ENCODE results near the gene WDR33. TPM values are rescaled to one million over a fixed set of nuclear protein-coding genes. Genes with fewer than 3 reads are reported as not detected.

Gene WDR33
- polyA plus RNA-seq, 1 donor = 41.5 TPM

Other genes with a start within 250 kb of the WDR33 start
- 1.5 TPM for gene GPR17, start 165.0 kb downstream of the WDR33 start, polyA plus RNA-seq
- gene LIMS2, start 135.6 kb downstream of the WDR33 start, polyA plus RNA-seq = 25.0 TPM
- not detected for gene SFT2D3, start 109.7 kb downstream of the WDR33 start, polyA plus RNA-seq
- 28.0 TPM for gene POLR2D, start 47.0 kb upstream of the WDR33 start, polyA plus RNA-seq
- 15.4 TPM for gene AMMECR1L, start 74.8 kb upstream of the WDR33 start, polyA plus RNA-seq
- 26.9 TPM for gene SAP130, start 216.9 kb upstream of the WDR33 start, polyA plus RNA-seq